H1 (cell line): ENCODE measurements around the gene PLK5. TPM values are rescaled to one million over a fixed set of nuclear protein-coding genes. Genes with fewer than 3 reads are reported as not detected.

ENCODE experiments used
- CREB1 ChIP-seq: IDR thresholded peaks from 2 replicates; pipeline ENCODE4 v1.6.1; 2012; ENCODE audit warnings: inconsistent platforms
- GABPA ChIP-seq: IDR thresholded peaks from 2 replicates; pipeline ENCODE4 v1.6.1; 2011; ENCODE audit warnings: mild to moderate bottlenecking, low read length, moderate library complexity, borderline replicate concordance; ENCODE audit not compliant: insufficient read depth
- NRF1 ChIP-seq: IDR thresholded peaks from 2 replicates; pipeline ENCODE4 v1.6.1; 2011; ENCODE audit warnings: mild to moderate bottlenecking, low read depth, low read length, improper control_type of control experiment
- SP1 ChIP-seq: IDR thresholded peaks from 2 replicates; pipeline ENCODE4 v1.6.1; 2011; ENCODE audit warnings: low read depth, low read length
- polyA plus RNA-seq, 7 experiments: library from polyadenylated mRNA; depleted of rRNA in 3 of 7; stranded (reverse) in 5 of 7; unstranded in 2 of 7; fragments of >200 nt in 5 of 7; fragments of 200-250 nt in 2 of 7; gene quantifications; 1 replicate in 5 of 7; 2 replicates in 1 of 7; 4 replicates in 1 of 7; pipeline versions ENCODE4 v1.2.1 to v1.2.3, GENCODE V29; 2011 to 2013; ENCODE audit warnings: missing spikeins in 2 of 7, mixed read lengths in 2 of 7
- total RNA-seq: library from RNA; stranded (reverse); fragmentation: NEBNext Ultra II Directional; extraction: Animal tissue kit (Norgen Biotek cat#: 25700); gene quantifications from 2 replicates; pipeline ENCODE4 v1.2.1, GENCODE V29; 2021

PLK5 gene
- total and polyA plus RNA-seq, 2 of the 8 experiments (the other 6 are each of a cell fraction or from before 2014, with no cell fraction given): 0.43 to 0.45 TPM

DNA sequence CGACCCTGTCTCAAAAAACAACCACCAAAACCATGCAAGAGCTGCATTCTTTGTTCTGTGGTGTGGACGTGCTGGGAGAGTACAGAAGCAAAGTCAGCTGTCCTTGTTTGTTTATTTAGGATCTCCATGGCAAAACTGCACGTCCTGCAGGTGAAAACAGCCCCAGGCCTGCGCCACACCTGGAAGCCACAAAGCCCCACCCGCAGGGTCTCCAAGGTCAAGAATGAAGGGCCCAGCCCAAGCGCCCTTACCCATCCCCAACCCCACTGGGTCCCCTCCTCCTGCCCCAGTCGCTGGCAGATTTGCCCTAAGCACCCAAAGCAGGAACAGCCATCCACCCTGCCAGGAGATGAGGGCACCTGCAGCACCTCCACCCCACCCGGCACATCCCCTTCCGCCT lies 58.3 kb downstream of the PLK5 start (continued):
- TF ChIP-seq CREB1 (no peak), NRF1 (no peak), SP1 (no peak), GABPA (no peak)
